ENCODE data around the gene CSF3.

CSF3 gene, protein sequence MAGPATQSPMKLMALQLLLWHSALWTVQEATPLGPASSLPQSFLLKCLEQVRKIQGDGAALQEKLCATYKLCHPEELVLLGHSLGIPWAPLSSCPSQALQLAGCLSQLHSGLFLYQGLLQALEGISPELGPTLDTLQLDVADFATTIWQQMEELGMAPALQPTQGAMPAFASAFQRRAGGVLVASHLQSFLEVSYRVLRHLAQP

GRCh38 chr17:40015005-40015997 lies at the start of gene CSF3:
TSS of gene CSF3 (plus strand) at chr17:40015440. CDS start at chr17:40015475, 35 bp downstream.
- peak; percentile 34 for DNase-seq

- DNase-seq: no peak
These were observed 48.5 kb upstream of the CSF3 start for GRCh38 chr17:39966771-39967170.

DNA sequence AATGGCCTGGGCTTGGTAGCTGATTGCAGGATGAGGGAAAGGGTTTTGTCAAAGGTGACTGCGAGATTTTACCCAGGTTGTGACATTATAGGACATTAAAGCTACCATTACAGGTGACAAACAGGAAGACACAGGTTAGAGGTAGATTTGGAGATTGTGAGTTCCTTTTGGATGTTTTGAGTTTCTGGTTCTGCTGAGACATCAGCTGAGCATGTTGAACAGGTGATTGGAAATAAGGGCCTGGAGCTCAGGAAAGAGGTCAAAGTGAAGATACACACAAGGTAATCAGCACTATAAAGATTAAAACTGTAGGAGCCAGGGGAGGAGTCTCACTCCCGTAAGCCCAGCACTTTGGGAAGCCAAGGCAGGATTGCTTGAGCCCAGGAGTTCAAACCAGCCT lies 46.5 kb upstream of the CSF3 start:
- no peak for DNase-seq

DNA sequence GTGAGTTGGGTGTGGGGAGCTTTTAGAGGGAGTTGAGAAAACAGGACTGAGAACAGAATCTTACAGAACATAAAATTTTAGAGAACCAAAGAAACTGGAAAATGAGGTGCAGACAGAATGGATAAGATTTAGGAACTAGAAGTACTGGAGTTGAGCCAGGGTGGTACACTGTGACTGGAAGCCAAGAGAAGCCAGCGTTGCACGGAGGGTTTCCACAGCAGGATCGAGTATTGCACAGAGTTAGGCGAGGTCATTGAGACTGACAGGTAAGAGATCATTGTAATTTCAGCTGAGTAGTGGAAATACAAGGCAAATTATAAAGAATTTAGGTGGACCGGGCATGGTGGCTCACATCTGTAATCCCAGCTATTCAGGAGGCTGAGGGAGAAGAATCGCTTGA lies 45.9 kb upstream of the CSF3 start:
- no peak for DNase-seq

DNA sequence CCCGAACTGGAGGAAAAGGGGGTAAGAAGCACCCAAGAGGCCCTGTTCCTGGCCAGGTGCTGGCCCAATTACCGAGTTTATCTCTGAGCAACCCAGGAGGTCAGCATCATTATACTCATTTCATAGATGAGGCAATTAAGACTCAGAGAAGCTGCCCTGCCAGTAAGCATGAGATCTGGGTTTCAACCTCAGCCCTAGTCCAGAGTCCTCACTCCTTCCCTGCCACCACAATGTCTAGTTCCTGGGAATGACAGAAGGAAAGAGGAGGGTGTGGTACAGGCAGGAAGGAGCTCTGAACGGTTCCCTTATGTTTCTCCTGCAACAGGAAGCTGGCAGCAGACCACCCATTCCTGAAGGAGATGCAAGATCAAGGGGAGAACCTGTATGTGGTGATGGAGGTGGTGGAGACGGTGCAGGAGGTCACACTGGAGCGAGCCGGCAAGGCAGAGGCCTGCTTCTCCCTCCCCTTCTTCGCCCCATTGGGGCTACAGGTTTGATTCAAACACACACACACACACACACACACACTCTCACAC lies 45.0 kb upstream of the CSF3 start:
- no peak for DNase-seq

GRCh38 chr17:39971076-39971603 lies 44.1 kb upstream of the CSF3 start:
- no peak for DNase-seq

- DNase-seq: no peak
These were observed 43.0 kb upstream of the CSF3 start for GRCh38 chr17:39972271-39972670.

DNA sequence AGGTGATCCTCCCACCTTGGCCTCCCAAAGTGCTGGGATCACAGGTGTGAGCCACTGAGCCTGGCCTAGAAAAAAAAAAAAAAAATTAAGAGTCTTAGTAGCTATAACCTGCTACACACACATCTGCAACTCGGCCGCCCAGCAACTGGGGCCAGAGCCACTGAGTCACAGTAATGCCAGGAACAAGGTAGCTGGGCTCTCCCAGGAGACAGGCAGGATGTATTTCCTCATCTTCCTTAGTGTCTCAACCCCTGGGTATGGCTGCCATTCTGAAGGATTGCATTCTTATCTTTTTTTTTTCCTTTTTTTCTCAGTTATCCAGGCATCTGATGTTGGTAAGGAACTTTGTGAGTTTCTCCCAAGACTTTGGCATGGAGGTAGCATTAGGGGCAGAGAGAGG lies 41.7 kb upstream of the CSF3 start:
- no peak for DNase-seq

- no peak for DNase-seq
These were observed 40.8 kb upstream of the CSF3 start for GRCh38 chr17:39974433-39974832.

DNA sequence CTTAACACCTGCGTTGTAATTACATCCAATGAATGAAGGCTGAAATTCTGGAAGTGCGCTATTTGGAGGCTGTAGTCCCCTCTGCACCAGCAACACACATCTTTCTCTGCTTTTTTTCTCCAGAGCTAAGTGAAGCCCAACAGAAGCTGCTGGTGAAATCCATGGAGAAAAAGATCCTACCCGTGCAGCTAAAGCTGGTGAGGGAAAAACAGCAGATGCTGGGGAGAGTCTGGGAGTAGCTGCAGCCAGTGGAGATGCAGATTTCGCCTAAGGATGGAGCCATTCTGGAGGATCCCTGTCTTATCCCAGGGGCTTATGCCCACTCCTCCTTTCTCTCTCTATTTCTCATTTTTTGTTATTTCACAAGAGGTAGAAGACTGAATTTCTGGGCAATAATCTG lies 39.4 kb upstream of the CSF3 start:
- DNase-seq: no peak

- no peak for DNase-seq
These were observed 36.1 kb upstream of the CSF3 start for GRCh38 chr17:39979016-39979670.

GRCh38 chr17:39979893-39980350 lies 35.3 kb upstream of the CSF3 start:
- peak; percentile 53 for DNase-seq

DNA sequence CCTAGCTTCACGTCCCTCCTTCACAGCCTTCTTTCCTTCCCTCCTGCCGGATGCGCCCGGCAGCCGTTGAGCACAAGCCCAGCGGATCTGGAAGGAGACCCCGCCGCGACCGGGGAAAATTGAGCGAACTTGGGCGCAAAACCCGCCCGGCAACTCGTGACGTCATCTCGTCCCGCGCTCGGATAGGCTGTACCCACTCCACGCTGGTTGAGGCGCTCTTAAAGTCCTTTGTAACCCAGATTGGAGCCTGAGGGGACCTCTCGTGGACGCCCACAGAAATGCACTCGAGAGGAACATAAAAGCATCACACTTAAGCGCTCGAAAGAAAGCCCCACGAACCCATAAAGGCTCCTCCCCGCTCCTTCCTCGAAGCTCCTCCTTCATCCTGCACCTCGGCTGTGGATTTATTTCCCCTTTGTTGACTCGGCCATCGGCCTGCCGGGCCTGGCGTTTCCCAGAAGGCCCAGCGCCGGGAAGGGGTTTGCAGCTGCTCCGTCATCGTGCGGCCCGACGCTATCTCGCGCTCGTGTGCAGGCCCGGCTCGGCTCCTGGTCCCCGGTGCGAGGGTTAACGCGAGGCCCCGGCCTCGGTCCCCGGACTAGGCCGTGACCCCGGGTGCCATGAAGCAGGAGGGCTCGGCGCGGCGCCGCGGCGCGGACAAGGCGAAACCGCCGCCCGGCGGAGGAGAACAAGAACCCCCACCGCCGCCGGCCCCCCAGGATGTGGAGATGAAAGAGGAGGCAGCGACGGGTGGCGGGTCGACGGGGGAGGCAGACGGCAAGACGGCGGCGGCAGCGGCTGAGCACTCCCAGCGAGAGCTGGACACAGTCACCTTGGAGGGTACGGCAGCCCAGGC lies 34.7 kb upstream of the CSF3 start, which contains the start of gene PSMD3:
PSMD3 (plus strand) TSS at position 457 of the 856 bp plus-strand sequence; CDS start at position 621, 164 bp downstream.
- DNase-seq: peak; percentile 97

DNA sequence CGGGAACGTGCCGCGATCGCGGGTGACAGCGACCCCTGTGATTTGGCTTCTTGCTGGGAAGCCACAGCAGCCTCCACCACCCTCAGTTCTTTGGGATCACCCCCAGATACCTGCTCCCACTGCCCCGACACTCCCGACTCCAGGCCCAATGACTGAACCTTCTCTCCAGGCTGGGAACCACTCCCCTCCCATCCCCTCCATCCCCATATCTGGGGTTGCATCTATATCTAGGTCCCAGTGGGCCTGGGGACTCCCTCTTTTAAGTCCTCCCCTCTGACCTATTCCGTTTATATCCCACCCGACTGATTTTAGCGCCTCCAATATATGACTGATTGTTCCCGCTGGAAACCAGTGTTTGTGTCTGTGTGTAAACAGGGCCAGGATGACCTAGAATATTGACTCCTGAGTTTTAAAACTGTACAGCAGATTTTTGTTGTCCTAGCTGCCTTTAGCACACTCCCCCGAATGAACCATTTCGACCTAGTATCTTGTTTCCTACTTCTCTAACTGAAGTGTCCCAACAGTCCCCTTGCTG lies 34.0 kb upstream of the CSF3 start:
- DNase-seq: no peak

GRCh38 chr17:39981766-39982375 lies 33.4 kb upstream of the CSF3 start:
- no peak for DNase-seq

DNA sequence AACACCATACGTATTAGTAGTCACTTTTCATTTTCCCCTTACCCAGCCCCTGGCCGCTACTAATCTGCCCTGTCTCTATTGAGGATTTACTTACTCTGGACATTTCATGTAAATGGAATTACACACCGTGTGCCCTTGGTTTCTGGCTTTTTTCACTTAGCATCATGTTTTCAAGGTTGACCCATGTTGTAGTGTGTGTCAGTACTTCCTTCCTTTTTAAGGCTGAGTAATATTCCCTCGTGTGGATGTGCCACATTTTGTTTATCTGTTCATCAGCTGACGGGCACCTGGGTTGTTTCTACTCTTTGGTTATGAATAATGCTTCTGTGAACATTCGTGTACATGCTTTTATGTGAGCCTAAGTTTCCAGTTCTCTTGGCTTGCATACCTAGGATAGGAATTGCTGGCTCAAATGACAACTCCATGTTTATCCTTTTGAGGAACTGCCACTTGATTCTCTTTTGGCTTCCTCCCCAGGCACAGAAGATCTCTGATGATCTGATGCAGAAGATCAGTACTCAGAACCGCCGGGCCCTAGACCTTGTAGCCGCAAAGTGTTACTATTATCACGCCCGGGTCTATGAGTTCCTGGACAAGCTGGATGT lies 26.9 kb upstream of the CSF3 start:
- DNase-seq: no peak

GRCh38 chr17:39994448-39994847 lies 20.8 kb upstream of the CSF3 start:
- DNase-seq: no peak

DNA sequence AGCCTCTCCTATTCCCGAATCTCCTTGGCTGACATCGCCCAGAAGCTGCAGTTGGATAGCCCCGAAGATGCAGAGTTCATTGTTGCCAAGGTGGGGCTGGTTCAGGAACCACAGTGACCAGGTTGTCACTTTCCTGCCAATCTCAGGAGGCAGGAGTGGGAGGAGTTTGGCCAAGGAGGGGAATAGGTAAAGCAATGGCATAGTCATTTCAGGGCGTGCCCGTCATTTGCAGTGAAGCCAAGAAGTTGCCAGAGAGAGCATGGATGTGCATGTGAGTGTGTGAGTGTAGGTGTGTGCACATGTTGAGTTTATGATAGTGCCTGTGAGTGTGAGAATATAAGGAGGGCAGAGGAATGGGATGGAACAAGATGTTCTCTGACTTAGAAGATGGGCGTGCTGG lies 19.8 kb upstream of the CSF3 start:
- DNase-seq: no peak

- no peak for DNase-seq
These were observed 19.1 kb upstream of the CSF3 start for GRCh38 chr17:39996162-39996561.

- no peak for DNase-seq
These were observed 18.4 kb upstream of the CSF3 start for GRCh38 chr17:39996800-39997199.

DNA sequence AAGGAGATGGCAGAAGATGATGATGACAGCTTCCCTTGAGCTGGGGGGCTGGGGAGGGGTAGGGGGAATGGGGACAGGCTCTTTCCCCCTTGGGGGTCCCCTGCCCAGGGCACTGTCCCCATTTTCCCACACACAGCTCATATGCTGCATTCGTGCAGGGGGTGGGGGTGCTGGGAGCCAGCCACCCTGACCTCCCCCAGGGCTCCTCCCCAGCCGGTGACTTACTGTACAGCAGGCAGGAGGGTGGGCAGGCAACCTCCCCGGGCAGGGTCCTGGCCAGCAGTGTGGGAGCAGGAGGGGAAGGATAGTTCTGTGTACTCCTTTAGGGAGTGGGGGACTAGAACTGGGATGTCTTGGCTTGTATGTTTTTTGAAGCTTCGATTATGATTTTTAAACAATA lies 17.7 kb upstream of the CSF3 start:
- no peak for DNase-seq

Data from NCI-H69 (cell line).